GM11168 (cell line): ENCODE results near the gene PHF21A.
"Not testable (repeated sequence)": the region's sequence is repeated elsewhere in the genome, so short reads cannot be mapped to it uniquely, and the experiment has no call there.

Source experiments
- in situ Hi-C: fragments of 300-500 bp; cut with MboI; formaldehyde crosslinking; loops from one replicate; pipeline ENCODE4 v1.12.0; 2022; ENCODE audit warnings: low sequenced_read_pairs; ENCODE audit not compliant: unreplicated experiment

PHF21A gene

DNA sequence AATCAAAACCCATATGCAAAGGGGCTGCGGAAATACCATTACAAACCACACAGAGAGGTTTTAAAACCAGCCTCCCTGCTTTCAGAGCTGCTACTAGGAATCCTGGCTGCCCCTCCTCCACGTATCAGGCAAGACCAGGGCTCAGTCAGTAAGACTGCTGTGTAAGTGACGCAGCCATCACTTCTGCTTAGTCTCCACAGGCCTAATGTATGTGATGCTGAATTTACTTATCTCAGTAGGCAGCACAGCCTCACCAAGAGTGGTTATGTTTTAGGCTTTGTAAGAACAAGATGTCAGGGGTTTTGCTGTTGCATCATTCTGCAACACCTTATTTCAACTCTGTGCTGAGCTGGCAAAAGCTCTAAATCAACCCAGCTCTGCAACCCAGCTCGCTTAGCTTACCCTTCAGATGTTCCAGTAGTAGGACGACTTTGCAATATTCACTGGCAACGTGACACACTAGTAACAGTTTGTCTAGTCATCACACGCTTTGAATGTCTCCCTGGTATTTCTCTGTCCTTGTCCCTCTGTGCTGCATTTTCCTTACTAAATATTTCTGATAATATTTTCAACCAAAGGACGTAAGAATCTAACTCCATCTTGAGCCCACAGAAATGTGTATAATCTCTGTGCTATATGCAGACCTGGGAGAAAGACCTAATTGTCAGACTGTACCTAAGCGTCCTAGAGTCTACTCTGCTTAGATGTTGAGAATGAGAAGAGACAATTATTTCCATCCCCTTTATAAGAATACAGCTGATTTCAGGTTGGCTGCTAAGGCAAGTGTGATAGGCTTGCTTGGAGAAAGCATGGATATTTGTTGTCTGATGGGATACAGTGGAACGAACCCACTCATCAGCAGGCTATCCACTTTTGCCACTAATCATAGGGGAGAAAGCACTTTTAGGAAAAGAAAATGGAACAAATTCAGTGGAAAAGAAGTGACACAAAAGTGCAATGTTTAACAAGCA, 126.6 kb downstream of the PHF21A start:
- in situ Hi-C loops: no loop called here

DNA sequence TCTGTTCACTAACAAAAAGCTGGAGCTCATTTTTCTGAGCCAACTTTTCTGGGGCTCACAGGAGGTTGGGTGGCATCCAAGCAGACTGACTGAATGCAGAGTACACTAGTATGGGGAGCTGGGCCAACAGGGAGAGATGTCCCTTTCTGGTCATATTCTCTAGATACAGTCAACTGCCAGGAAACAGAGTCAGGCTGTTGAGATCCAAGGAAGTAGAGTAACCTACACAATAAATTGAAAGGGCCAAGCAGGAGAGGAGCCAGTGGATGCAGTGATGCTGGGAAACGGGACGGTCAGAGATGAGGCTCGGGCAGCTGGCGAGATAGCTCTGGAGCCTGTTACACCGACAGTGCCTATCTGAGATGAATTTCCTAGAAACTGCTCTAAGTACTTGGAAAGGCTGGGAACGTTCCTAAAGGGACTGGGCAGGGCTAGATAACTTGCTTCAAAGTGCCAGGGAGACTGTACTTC, 127.7 kb downstream of the PHF21A start:
- in situ Hi-C loops: no loop called here

DNA sequence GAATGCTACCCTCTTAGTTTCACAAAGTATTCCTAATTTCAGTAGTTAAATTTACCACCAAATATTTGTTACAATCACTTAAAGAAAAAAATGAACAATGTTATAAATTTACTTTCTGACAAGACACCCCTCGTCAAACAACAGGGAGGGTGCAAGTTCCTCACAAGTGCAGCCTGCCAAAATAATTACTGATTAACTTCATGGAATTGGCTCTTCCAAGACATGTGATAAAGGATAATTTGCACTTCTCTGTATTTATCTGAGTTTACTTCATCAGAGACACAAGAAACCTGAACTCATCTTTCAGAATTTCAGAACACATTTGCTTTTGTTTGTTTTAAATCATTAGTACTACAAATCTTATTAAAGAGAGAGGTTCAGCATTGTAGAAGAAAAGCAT, 132.3 kb downstream of the PHF21A start:
- in situ Hi-C loops: no loop called here

DNA sequence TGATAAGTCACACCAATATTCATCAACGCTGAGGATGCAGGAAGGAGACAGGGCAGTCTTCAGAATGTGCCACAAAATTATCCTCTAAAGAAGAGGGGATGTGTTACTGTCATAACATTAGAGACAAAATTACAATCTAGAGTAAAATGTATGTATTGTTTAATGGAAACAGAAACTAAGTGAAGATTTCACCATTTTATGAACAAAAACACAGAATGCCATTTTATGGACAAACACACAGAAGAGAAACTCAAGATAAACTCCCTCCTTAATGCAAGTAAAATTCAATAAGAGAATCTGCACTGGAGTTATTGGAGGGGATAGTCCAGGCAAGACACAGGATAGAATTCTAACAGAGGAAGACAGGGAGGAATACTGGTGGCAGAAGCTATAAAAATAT, 136.0 kb downstream of the PHF21A start:
- in situ Hi-C loops: no loop called here

DNA sequence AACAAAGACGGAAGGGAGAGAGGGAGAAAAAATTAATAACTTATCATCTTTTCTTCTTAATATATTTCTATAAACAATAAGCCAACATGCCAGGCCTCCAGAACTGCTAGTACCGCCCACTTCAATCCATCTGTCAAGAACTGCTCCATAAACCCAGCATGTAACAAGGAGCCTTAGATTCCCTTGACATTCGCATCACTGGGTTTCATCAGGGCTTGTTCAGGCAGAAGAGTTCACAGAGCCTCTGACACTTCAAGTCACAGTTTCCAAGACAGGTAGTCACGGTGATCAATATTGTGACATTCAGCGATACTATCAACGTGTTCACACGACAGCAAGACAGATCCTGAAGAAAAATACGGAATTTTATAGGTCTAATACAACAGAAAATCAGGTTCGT, 137.1 kb downstream of the PHF21A start:
- in situ Hi-C loops: no loop called here

DNA sequence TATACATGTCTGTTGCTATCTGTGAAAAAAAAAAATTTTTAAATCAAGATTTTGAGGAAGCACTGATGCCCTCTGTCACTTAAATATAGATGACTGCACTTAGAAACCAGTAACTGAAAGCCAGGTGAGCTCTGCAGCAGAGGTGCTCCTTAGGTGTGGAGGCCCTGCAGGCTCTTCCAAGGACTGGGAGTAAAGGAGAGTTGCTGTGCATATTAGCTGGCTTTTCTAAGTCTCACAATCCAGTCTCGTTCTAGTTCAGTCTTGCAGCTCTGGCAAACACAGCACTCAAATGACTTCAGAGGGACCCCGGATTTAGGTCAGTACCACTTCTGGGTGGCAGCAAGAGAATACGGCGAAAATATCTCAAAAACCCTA, 137.8 kb downstream of the PHF21A start:
- in situ Hi-C loops: no loop called here

DNA sequence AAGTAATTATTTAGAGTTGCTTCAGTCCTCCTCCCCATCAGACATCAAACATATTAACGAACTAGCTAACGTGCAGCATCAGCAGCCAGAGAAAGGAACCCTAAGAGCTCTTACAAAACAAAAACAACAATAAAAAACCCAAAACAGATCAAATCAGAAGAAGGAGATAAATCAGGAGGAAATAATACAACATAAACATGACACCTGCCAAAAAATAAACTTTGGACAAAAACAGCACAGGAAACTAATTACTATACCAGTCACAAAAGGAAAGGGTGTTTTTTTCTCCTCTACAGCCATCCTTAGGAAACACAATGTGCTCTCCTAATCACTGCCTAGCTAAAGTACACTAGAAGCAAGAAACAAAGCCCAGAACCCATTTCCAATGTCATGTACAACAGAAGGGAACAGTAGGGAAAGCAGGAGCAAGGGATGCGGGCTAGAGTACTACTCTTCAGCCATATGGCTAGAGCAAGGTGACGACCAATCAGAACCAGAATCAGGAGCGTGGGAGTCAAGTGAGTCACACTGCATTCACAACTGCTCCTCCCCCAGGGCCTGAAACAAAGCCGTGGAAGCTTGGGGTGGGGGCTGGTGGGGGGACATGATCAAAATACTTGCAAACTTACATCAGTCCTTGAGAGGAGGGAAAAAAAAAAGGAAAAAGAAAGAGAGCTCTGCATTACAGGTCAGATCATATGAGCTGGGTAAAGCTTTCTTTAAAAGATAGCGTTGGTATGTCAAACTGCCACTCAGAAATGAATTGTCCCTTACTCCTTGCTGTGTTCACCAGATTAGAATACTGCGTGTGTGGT, 138.4 kb downstream of the PHF21A start:
- in situ Hi-C loops: no loop called here

DNA sequence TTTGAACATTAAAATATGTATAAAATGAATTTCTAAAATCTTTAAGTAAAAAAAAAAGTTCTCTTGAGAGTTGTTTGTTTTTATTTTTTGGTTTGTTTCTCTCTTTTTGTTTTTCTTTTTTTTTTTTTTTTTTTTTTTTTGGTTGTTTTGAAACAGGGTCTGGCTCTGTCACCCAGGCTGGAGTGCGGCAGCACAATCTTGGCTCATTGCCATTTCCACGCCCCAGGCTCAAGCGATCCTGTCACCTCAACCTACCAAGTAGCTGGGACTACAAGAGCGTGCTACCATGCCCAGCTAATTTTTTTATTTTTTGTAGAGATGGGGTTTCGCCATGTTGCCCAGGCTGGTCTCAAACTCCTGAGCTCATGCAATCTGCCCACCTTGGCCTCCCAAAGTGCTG, 139.4 kb downstream of the PHF21A start:
- in situ Hi-C loops: not testable (repeated sequence)

DNA sequence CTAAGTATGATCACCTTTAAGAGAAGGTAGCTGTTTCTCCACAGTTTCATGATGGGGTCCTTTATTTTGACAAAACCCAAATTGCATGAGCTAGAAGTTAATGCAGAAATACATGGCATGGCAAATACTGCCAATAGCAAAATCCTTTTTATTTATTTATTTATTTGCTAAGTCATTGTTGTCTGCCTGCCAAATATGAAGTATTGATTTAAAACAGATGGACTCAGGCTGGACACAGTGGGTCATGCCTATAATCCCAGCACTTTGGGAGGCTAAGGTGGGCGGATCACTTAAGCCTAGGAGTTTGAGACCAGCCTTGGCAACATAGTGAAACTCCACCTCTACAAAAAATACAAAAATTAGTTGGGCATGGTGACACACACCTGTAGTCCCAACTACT, 146.4 kb downstream of the PHF21A start:
- in situ Hi-C loops: no loop called here

DNA sequence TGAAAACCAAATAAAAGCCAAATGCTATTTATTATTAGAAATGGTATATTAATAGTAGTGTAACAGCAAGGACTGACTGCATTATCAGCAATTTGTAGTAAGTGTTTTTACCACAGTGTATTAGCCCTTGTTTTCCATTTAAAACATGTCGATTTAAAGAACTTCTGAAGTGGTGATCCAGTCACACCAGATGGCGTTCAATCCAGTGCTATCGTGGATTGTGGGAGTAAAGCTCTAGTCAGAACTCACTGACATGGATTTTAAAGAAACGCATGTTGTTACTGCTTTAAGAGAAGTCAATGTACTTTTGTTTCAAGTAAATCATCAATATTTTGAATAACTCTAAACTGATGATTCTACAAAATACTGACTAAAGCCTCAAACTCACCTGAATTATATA, 147.7 kb downstream of the PHF21A start:
- in situ Hi-C loops: no loop called here

DNA sequence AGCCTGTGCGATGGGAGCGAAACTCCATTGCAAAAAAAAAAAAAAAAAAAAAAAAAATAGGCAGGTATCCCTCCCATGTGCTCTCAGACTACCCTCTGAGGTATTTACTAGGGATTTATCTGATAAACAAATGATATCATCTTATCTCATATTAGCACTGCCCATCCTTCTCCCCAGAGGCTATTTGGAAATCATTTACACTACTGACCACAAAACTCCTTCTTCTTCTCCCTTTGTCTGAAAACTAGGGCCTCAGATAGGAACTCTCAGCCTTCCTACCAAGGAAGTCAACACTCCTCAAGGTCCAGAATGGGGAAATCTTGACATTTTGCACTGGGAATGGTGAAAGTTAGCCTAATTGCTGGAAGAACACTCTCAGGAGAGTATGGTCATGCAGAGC, 152.4 kb downstream of the PHF21A start:
- in situ Hi-C loops: no loop called here

DNA sequence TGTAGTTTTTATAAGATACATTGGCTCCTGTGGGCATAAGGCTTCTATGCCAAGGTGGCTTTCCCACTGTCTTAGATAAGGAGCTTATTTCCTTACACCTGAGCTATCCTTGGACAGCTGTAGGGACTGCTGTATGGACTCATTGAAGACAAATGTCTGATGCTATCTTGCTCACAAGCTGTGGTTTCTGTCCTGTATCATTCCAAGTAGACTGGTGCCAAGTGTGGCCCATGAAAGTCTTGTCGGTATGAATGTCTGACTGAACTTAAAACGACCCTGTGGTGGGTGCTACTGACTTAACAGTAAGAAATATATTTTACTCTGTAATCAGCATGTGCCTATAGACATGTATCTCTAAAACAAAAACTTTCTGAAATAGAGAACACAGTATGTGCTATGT, 153.7 kb downstream of the PHF21A start:
- in situ Hi-C loops: no loop called here

DNA sequence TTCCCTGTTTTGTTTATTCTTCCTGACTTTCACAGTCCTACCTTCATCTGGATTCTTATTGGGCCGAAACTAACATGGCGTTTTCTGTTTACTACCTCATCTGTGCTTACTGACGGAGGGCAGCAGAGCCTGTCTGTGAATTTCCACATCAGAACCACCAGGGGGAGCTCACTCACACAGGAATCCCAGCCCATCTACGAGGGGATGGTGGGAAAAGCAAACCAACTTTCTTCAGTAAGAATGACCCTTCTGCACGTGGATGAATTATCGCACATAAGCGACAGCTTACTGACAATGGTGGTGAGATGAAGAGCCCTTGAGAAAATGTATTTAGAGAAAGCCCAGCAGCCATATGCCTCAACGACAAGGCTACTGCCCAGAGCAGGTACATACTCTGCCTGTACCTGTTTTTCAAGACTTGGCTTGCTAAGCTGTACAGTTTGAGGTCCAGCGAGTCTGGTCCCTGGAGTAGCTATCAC, 156.3 kb downstream of the PHF21A start:
- in situ Hi-C loops: no loop called here

DNA sequence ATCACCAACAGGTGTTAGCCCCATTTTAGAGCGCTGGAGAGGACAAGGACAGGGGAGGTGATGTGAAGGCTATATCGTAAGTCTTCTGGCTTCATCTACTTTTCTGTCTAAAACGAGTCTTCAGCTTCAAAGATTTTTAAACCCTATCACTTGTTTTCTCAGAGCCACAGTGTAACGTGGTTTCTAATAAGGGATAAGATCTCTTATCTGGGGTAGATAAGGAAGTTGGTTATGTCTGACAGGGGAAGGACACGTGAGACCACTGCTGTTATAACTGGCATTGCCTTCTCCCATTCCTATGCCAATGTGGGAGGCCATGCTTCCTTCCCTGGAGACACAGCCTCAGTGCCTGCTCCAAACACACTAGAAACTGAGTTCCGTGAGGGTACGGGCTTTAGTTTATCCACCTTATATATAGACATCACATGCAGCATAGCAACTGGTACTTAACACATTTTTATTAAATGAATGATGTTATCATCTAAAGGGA, 159.5 kb downstream of the PHF21A start:
- in situ Hi-C loops: no loop called here

DNA sequence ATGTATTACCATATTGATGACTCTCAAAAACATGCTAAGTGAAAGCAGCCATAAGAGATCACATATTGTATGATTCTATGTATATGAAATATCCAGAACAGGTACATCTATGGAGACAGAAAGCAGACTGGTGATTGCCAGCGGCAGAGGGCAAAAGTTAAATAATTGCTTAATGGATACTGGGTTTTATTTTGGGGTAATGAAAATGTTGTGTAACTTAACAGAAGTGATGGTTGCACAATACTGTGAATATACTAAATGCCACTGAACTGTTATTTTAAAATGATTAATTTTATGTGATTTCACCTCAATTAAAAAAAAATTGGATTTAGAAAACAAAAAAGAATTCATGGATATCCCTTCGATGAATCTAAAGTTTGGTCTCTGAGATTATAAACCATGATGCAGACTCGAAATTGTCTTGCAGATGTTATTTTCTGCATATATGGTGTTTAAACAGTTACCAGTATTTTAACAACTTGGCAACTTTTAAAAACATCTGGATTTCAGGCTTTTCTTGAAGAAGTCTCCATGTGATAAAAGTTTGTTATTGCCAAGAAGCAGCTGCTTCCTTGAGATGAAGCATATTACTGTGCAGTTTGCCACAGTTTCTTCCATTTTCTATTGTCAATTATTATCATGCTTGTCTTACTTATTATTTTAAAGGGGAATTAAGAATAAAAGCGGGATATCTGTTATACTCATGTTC, 160.7 kb downstream of the PHF21A start:
- in situ Hi-C loops: no loop called here

DNA sequence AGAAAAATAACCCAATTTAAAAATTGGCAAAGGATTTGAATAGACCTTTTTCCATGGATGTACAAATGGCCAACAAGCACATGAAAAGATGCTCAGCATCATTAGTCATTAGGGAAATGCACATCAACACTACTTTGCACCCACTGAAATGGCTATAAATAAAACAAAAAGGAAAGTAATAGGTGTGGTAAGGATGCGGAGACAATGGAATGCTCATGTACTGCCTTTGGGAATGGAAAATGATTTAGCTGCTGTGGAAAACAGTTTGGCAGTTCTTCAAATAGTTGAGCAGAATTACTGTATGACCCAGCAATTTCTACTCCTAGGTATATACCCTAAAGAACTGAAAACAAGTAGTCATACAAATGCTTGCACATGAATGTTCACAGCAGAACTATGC, 161.4 kb downstream of the PHF21A start:
- in situ Hi-C loops: no loop called here

DNA sequence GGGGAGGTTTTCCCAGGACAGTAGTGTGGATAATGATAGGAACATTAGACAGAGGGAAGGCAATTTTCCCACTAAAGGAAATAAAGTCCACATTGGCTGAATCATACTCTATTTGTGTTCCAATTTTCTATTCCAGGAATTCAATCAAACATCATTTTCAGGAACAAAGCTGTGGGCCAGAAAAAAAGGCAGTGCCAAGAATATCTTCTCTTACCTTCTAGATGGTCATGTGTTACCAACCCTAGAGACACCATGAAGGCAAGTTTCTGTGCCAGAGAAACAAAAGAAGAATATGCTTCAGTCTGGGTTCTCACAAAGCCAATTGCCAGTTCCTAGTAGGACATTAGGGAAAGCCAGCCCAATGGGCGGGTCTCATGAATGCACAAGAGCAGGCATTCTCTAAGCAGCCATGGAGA, 171.3 kb downstream of the PHF21A start:
- in situ Hi-C loops: no loop called here

DNA sequence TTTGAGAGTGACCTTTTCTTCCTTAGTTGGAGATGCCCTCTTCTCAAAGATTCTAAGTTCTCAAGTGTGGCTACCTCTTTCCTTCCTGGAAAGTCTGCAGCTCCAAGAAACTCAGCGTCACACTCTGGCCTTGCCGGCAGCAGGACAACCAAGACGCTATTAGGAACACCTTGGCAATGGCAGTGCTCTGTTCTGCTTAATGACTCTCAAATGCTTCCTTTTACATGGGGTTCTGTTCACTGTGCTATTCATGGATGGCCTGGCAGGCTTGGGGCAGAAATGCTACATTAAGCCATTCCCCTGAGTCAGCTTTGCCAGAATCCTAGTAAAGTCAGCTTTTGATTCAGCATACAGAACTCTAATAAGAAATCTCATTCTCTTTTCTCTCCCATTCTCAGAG, 172.9 kb downstream of the PHF21A start:
- in situ Hi-C loops: no loop called here

DNA sequence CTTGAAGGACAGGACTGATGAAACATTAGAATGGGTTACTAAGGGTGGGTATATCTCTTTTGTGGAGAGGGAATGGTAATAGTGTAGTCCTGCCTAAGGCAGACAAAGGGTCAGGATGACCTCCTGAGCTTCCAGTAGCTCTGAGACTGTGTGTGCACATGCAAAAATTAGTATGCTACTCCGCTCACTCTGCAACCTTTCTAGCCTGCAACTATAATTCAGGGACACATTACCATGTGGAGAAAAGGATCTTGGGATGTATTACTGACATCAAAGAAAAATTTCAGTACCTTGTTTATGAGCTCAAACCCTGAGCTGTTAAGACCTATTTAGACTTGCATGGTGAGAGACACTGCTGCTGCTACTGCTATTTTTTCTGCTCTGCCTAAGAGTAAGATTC, 173.4 kb downstream of the PHF21A start:
- in situ Hi-C loops: no loop called here

DNA sequence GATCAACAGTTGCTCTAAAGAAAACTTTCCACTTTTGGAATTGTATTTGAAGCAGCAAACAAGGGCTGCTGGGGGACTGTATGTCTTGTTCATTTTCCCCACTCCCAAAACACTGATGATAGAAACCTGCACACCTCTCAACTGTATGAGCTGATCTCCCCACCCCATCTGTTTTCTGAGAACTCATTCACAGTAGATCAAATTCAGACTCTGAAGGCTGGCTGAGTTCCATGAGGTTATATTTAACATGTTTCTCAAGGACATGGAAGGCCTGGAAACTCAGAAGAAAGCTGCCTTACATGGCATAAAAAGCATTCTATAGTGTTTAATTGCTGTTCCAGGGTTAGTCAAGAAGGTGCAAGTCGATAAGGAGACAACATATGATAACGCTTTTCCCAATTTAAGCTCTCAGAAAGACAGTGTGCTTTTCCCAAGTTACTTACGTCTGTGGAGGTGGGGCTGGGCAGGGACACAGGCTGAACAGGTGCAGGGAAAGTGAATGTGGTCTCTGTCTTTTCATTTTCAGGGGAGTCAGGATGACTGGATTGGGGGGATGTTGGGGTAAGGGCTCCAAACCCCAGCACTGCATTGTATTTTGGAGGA, 175.8 kb downstream of the PHF21A start:
- in situ Hi-C loops: no loop called here
